ENCODE data around the gene DNALI1.
A peak's percentile ranks its signal among the peaks of the same experiment; 100 is the strongest.
"Not testable (repeated sequence)": the region's sequence is repeated elsewhere in the genome, so short reads cannot be mapped to it uniquely, and the experiment has no call there.

Gene DNALI1

DNA sequence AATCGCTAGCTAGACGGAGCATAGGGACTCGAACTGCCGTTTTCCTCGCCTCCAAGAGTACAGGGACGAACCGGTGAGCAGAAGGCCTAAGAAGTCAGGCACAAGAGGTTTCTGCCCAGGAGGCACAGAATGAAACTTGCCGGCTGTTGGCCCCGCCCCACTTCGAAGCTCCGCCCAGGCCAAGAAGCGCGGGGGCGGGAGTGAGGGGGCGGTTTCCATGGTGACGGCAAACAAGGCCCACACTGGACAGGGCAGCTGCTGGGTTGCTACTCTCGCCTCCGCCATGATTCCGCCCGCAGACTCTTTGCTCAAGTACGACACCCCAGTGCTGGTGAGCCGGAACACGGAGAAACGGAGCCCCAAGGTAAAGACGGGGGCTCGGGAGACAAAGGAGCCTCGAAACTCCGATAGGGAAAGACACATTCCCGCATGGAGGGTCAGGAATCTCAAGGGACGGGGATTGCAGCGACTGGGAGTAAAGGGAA is at the start of gene DNALI1:
Gene DNALI1, plus strand, starts transcription at position 229 of the 485 bp plus-strand sequence. Its CDS starts 55 bp downstream, at position 284.
- peak; percentile 29 for DNase-seq

DNA sequence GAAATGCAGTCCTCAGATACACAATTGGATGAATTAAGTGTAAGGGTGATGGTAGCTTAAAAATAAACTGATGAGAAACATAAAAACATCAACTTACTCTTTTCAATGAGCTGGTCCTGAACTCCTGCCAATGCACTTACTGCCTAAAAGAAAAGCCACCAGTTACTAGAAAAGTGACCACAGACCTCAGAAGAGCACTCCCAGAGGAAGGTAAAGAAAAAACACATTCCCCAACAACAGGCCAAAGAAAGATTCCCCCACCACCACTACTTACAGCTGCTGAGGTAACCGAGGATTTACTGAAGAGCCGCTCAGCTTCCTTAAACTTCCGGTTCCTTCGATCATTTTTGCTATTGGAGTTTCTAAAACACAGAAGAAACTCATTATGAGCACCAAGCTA is 47.6 kb upstream of the DNALI1 start:
- DNase-seq, result no peak

DNA sequence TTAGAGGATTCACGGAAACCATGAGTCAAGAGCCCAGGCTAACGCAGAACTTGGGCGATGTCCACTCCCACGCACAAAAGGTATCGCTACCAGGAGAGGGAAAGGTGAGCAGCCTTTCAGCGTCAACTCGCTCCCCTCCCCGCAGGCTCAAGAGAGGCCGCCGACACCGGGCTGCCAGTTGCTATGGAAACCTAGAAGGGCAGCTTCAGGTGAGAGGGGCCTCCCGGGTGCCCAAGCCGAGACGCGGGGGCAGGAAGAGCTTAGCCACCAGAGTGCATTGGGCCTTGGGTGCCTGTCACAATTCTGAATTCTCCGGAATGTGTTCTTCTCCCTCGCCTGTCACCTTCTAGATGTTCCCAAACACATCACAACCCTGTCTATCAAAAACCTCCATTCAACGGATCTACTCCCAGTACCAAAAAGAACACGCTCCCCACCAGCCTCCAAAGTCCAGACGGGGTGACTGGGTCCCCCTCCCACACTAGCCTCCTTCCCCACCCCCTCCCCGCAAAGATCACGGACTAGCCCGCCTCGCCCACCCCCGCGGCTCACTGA is 42.9 kb upstream of the DNALI1 start:
- peak; percentile 56 for DNase-seq

DNA sequence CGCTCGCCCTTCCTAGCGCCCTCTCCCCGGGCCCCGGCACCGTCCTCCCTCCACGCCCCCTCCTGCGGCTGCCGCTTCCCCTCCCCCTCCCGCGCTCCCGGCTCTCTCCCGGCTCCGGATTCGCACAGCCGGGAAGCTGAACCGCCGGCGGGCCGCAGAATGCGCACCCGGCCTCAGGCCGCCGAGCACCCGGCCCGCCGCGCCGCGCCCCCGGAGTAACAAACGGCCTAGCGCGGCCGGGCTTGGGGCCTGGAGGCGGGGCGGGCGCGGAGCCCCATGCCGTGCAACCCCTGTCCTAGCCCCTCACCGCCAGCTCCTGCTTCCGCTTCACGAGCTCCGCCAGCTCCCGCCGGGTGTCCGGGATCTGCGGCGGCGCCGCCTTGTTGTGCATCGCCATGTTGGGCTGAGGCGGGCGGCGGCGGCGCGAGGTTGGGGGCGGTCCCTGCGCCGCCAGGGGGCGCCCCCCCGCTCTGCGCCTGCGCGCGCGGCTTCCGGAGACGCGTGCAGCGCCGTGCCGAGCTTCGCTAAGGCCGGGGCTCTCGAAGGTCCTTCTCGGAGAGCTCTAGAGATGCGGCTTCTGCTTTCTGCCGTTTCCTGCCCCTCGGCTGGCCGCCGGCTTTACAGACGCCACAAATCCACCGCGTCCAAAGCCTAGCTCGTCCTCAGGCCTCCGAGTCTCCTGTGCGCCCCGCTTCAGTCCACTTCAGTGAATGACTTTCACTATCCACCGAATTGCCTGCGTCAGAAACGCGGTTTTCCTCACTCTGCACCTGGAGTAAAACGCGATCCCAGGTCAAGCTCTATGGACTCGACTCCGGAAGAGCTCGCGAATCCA is 42.2 kb upstream of the DNALI1 start, which contains the start of gene MEAF6:
Gene MEAF6, minus strand, starts transcription at position 417 of the 835 bp plus-strand sequence. Its CDS starts 20 bp downstream, at position 397.
- peak; percentile 87 for DNase-seq

DNA sequence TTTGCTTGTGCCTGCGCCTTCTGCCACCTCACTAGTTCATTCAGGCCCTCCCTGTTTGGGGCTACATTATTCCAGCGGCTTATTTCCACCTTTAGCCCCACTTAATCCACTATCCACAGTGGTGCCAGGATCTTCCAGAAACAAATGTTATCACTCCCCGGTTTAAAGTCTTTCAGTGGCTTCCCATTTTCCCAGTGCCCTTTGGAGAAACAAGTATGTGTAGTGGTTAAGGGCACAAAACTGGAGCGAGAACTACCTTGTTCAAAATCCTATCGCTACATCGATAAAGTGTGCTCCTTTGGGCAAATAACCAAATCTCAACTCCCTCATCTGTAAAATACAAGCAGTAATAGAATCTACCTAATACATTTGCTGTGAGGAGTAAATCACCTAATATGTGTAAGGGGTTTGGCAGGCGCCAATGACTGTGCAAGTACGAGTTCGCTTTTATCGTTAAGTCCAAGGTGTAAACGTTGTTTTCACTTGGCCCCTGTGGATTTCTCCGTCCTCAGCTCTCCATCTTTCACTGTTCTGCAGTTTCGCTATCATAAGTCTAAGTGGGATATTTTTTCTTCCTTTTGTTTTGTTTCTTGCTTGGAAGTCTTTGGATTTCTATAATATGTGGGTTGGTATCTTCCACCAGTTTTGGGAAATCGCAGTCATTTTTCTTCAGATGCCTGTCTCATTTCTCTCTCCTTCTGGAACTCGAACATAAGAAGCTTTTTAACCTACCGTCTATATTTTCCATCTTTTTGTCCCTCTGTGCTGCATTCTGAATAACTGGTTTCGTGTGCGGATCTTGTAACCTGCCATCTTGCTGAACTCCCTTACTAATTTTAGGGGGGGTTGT is 41.3 kb upstream of the DNALI1 start:
- no peak for DNase-seq

DNA sequence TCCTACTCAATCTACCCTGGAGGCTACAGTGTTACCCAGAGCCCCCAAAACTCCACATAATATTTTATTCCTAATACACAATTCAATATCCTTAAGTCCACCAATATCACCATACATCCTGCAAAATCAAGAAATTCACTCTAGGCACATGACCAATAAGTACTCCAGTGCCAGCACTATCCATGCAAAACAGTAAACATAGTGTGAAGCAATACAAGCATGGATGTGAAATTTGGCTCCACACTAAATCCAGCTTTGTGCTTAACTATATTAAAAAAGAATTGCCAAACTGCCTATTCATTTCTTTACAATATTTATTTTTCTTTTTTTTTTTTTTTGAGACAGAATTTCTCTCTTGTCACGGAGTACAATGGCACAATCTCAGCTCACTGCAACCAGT is 39.2 kb upstream of the DNALI1 start:
- DNase-seq, result no peak

DNA sequence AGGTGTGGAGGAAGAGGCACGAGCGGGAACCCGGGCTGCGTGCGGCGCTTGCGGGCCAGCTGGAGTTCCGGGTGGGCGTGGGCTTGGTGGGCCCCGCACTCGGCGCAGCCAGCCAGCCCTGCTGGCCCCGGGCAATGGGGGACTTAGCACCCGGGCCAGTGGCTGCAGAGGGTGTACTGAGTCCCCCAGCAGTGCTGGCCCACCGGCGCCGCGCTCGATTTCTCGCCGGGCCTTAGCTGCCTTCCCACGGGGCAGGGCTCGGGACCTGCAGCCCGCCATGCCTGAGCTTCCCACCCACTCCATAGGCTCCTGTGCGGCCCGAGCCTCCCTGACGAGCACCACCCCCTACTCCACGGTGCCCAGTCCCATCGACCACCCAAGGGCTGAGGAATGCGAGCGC is 38.5 kb upstream of the DNALI1 start:
- DNase-seq, result not testable (repeated sequence)

DNA sequence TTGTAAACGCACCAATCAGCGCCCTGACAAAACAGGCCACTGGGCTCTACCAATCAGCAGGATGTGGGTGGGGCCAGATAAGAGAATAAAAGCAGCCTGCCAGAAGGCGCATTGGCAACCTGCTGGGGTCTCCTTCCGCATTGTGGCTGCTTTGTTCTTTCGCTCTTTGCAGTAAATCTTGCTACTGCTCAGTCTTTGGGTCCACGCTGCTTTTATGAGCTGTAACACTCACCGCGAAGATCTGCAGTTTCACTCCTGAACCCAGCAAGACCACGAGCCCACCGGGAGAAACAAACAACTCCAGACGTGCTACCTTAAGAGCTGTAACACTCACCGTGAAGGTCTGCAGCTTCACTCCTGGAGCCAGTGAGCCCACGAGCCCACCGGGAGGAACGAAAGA is 37.8 kb upstream of the DNALI1 start:
- DNase-seq, result peak; percentile 54

DNA sequence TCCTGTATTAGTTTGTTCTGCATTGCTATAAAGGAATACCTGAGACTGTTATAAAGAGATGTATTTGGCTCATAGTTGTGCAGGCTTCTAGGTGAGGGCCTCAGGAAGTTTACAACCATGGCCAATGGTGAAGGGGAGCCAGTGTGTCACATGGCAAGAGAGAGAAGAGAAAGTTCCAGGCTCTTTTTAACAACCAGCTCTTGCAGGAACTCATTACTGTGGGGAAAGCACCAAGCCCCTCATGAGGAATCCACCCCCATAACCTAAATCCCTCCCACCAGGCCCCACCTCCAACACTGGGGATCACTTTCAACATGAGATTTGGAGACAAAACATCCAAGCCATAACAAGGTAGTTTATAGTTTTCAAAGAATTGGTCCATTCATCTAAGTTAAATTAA is 37.1 kb upstream of the DNALI1 start:
- DNase-seq, result no peak

DNA sequence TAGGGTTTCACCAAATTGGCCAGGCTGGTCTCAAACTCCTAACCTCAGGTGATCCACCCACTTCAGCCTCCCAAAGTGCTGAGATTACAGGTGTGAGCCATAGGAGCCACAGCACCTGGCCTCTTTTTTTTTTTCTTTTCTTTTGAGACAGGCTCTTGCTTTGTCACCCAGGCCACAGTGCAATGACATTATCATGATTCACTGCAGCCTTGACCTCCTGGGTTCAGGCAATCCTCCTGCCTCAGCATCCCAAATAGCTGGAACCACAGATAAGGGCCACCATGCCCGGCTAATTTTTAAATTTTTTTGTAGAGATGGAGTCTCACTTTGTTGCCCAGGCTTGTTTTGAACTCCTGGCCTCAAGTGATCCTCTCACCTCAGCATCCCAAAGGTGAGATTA is 26.9 kb upstream of the DNALI1 start:
- not testable (repeated sequence) for DNase-seq

DNA sequence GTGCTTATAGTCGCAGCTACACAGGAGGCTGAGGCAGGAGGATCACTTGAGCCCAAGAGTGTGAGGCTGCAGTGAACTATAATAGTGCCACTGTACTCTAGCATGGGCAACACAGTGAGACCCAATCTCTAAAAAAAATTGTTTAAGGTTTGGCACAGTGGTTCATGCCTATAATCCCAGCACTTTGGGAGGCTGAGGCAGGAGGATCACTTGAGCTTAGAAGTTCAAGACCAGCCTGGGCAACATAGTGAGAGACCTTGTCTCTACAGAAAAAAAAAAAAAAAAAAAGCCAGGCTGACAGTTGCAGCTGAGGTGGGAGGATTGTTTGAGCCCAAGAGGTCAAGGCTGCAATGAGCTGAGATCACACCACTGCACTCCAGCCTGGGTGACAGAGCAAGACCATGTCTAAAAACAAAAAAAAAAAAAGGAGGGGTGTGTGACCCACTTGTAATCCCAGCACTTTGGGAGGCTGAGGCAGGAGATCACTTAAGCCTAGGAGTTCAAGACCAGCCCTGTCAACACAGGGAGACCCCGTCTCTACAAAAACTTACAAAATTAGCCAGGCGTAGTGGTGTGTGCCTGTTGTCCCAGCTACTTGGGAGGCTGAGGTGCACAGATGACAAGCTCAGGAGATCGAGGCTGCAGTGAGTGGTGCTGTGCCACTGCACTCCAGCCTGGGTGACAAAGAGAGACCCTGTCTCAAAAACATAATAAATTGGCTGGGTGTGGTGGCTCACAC is 24.2 kb upstream of the DNALI1 start:
- DNase-seq, result not testable (repeated sequence)

DNA sequence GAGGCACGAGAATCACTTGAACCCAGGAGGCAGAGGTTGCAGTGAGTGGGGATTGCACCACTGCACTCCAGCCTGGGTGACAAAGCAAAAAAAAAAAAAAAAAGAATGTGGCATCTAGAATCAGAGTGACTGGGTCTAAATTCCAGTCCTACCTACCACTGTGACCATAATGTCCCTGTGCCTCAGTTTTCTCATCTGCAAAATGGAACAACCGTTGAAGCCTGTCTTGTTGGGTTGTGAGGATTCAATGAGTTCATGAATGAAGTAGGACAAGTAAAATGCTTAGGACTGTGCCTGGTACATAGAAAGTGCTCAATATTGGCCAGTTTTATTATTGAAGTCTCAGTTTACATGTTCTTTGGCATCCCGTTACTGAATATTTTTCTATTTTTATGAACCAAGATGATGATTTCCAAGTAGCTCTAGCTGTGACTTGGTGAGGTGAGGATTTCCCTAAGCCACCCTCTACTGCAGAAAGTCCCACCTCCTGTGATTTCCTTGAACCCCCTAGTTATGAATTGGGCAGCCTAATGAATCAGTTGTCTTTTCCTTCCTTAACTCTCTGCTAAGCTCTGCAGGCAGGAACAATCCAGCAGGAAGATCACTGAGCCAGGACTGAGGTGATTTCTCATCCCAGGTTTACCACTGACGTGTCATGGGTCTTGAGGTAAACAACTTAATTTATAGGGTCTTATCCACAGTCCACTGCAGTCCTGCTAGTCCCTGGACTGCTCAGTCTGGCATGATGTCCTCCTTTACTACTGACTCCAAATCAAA is 23.2 kb upstream of the DNALI1 start:
- no peak for DNase-seq

DNA sequence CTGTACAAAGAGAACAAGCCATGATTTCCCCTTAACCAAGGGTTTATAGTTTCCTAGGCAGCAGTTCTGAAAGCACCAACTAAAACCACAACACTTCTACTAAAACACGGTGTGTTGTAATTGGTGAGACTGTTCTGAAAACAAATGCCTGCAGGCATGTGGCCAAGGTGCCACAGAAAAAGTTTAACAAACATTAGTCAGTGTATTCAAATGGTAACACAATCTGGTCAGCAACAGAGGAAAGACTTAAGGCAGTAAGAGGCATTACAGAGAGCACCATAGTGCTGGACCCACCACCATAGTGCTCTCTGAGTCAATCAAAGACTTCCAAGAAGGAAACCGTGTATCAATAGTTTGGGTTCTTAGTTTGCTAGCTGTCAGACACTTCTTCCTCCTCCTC is 19.4 kb upstream of the DNALI1 start:
- DNase-seq, result no peak

DNA sequence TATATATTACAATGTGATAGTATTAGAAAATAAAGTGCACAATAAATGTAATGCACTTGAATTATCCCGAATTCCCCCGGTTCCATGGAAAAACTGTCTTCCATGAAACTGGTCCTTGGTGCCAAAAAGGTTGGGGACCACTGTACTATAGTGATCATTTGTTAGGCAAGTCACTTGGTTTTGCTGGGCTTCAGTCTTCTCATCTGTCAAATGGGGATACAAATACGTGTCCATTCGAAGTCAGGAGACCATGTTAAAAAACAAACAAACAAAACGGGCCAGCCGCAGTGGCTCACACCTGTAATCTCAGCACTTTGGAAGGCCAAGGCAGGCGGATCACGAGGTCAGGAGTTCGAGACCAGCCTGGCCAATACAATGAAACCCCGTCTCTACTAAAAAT is 17.6 kb upstream of the DNALI1 start:
- DNase-seq, result not testable (repeated sequence)

DNA sequence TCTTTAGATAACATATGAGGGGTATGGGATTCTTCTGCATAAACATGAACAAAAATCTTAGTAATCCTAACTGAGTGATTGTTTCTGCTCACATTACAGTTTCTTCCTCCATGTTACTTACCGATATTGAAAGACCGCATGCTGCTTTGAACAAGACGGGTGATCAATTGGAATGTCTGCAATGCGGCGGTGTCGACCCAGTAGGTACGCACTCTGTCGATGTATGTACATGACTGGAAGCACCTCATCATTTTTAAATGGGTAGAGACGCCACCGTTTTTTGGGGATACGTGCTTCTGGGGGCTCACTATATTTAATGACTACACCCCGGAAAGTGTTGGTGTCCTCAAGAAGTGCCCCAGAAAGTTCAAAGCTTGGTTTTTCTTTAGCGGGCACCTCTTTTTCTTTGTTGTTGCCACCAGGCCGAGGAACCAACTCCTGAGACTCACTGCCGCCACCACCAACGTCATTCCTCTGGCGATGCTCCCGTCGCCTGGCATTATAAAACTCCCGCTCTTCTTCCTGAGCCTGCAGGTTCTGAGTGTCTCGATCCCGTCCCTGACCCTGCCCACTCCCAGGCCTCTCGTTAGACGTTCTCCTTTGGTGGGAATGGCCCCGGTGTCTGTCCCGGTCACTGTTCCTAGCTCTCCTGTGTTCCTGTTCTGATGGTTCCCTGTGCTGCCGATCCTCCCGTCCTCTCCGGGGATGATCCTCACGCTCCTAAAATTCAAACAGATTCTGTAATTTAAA is 16.5 kb upstream of the DNALI1 start:
- DNase-seq, result no peak

DNA sequence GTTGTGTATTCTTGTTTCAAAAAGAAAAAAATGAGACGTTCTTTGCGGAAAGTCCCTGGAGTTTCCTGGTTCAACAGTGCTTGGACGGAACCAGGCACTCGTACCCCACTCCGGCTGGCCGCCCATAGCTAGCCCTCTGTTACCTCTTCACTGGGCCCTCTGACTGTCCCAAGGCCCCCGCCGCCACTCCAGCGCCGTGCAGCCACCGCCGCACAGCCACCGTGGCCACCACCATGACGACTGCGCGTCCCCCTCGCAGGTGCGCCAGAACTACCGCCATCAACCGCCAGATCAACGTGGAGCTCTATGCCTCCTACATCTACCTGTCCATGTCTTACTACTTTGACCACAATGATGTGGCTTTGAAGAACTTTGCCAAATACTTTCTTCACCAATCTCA is 12.2 kb upstream of the DNALI1 start:
- no peak for DNase-seq

DNA sequence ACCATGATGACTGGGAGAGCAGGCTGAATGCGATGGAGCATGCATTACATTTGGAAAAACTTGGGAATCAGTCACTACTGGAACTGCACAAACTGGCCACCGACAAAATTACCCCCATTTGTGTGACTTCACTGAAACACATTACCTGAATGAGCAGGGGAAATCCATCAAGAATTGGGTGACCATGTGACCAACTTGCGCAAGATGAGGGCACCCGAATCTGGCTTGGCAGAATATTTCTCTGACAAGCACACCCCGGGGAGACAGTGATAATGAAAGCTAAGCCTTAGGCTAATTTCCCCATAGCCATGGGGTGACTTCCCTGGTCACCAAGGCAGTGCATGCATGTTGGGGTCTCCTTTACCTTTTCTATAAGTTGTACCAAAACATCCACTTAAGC is 11.7 kb upstream of the DNALI1 start:
- no peak for DNase-seq

DNA sequence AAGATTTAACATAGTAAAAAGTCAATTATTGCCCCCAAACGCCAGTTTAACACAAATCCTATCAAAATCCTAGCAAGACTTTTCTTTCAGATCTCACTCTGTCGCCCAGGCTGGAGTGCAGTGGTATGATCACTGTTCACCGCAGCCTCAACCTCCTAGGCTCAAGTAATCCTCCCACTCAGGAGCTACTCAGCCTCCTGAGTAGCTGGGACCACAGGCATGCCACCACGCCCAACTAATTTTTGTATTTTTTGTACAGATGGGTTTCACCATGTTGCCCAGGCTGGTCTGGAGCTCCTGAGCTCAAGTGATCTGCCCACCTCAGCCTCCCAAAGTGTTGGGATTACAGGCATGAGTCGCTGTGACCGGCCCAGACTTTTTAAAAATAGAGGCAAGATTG is 7.4 kb upstream of the DNALI1 start:
- no peak for DNase-seq

DNA sequence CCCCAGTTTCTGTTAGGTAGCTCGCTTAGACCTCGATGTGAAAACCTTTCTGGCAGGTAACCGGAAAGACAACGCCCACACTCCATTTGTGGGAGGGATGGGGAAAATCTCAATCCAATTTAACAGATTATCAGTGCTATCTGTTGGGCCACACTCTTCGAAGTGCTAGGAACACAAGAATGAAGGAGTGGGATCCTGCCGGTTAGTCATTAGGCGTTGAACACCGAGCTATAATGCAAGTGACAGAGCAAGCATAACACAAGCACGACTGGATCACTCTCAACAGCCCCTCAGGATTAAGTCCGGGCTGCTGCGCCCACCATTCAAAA is 3.2 kb upstream of the DNALI1 start:
- DNase-seq, result no peak

DNA sequence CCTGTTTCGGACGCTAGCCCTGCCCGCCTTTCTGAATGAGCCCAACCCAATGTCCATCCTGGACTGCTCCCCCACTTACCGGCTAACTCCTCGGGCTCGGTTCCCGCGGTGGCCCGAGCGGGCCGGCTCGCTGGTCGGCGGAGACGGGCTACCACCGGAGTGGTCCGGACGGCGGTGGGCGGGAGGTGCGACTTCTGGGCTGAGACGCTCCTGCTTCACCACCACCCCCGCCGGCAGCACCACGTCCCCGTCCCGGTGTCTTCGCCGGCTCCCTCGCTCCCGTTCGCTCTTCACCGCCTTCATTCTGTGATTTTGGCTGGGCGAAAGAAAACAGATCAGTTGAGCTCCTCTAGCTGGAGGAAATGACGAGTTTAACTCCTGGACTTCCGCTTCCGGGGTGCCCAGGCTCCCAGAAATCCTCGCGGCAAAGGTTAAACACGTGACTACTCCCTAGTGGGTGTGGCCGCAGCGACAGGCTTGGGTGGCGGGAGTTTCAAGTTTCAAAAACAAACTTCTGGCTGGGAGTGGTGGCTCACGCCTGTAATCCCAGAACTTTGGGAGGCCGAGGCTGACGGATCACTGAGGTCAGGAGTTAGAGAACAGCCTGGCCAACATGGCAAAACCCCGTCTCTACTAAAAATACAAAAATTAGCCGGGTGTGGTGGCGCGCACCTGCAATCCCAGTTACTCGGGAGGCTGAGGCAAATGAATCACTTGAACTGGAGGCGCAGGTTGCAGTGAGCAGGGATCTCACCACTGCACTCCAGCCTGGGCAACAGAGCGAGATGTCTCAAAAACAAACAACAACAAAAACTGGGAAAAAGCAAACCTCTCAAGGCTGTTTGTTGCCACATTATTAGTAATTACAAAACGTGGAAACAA is 2.6 kb upstream of the DNALI1 start, which contains the start of gene SNIP1:
Gene SNIP1, minus strand, starts transcription at position 367 of the 882 bp plus-strand sequence. Its CDS starts 64 bp downstream, at position 303.
- DNase-seq, result peak; percentile 88

Measured in activated T-cell treated with anti-CD3 and anti-CD28 coated beads, Interleukin-2, amount 50 U/mL, for 1 hour (primary cell).